NCI-H2227 treated with DMSO at 0.1 percent for 48 hours (cell line): ENCODE measurements around the gene SPEM1.
"Not testable (repeated sequence)": the region's sequence is repeated elsewhere in the genome, so short reads cannot be mapped to it uniquely, and the experiment has no call there.

ENCODE experiments used
- DNase-seq: peaks from one replicate; lab custom pipeline; 2025; lab: John Stamatoyannopoulos, UW

Gene SPEM1

DNA sequence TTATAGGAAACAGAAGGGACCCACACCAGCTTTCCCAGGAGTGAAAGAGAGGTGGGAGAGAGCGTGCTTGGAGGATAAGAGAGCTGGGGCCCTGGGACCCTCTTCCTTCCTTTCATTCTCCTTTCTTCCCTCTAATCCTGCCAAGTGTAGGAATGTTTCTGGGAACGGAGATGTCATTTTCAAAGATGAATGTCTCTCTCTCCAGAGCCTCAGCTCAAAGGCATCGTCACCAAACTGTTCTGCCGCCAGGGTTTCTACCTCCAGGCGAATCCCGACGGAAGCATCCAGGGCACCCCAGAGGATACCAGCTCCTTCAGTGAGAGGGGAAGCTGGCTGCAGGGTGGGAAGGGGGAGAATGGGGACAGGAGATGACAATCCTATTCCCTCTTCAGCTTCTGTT, 21.1 kb downstream of the SPEM1 start:
- DNase-seq = no peak

DNA sequence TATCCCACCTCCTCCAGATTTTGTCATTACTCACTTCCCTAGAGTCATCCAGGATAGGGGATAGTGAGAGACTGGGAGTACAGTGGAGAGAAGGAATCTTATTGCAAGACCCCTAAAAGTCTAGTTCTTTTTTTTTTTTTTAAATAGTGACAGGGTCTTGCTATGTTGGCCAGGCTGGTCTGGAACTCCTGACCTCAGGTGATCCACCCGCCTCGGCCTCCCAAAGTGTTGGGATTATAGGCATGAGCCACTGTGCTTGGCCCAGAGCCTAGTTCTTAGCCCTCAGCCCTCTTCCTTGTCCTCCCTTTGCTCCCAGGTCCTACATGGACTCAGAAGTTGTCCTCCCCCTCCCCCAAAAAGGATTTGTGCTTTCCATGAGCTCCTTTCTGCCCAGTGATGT, 22.0 kb downstream of the SPEM1 start:
- no peak for DNase-seq

DNA sequence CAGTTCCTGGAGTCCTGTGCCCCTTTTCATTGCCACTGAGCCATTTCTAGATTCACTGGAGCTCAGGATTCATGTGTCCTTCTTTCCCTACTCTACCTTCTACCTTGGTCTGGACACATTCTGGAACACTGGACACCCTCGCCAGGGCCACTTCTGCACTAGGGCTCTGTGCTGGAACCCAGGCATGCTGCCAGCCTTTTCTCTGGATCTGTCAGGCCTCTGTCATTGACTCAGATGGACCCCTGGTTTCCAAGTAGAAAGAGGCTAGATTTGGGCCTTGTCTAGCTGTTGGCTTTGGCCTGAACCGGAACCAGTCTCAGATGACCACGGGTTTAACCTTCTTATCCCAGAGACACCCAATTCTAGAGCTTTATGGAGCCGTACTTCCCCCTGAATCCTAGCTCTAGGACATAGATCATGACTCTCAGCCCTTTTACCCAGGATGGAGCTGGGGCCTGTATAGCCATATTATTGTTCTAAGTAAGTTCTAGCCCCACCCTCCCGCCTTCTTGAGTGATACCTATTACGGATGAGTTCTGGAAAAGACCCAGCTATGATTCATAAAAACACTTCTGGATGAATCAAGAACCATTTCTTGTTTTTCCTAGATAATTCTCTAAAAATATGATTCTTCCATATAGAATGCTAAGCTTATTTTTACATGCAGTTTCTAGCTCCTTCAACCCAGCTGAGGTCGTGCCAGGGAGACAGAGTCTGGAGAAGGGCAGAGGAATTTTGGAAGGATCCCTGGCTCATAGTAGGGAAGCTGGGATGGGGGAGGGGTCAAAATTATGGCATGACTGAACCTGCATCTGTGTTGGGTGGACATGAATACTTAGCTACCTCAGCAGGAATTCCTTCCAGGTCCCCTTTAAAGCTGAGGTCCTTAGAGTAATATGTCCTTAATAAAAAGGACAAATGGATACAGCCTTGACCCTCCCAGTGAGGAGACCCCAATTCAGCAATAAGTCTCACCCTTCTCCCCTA, 23.7 kb downstream of the SPEM1 start:
- DNase-seq = no peak

- DNase-seq = peak; percentile 6
These were observed 24.8 kb downstream of the SPEM1 start, which contains the start of gene CHRNB1 for GRCh38 chr17:7444682-7445618. CHRNB1 (plus strand) TSS chr17:7445061; CDS start chr17:7445128, 67 bp downstream.

DNA sequence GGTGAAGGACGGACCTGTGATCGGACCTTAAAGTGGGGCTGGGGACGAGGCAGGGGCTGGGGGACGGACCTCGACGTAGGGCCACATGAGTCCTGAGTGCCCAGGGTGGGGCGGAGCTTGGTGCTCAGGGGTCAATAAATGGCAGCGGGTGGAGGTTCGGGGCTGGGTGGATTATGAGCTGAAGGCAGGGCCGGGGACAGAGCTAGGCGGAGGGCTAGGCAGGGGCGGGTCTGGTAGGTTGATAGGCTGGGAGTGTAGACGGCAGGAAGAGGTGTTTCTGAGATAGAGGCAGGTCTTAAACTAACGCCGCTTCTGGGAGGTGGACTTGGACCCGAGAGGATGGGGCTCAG, 25.5 kb downstream of the SPEM1 start:
- peak; percentile 37 for DNase-seq

DNA sequence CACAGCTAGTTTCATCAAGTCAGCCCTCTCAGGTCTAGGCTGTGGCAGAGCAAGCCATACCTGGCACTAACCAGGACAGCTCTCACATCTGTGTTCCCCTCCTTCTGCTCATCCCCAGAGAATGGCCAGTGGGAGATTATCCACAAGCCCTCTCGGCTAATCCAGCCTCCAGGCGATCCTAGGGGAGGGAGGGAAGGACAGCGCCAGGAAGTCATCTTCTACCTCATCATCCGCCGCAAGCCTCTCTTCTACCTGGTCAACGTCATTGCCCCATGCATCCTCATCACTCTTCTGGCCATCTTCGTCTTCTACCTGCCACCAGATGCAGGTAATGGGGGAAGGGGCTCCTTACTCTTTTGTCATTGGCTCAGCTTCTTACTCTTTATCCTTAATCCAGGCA, 28.3 kb downstream of the SPEM1 start:
- no peak for DNase-seq

DNA sequence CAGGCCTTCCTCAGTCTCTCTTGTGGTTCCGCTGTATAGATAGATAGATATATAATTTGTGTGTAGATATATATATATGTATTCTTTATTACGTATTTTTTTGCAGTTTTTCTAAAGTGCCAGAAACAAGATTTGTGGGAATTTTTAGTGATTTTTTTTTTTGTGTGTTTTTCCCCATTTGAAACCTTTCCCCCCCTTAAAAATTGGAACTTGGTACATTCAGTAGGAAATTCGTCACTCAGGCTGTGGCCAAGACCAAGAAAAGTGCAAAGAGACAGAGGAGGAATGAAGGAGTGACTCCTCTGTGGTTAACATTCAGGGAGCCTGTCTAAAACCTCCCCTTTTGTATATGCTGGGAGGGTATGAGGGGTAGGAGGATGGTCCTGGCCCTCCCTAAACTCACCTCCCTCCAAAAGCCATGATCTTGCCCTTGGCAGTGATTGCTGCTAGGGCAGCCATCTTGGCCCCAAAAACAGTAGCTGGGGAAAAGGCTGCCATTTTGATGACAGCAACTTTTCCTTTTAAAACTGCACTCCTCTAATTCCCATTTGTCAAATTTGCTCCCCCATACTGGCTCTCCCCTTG, 39.9 kb downstream of the SPEM1 start:
- DNase-seq = no peak

DNA sequence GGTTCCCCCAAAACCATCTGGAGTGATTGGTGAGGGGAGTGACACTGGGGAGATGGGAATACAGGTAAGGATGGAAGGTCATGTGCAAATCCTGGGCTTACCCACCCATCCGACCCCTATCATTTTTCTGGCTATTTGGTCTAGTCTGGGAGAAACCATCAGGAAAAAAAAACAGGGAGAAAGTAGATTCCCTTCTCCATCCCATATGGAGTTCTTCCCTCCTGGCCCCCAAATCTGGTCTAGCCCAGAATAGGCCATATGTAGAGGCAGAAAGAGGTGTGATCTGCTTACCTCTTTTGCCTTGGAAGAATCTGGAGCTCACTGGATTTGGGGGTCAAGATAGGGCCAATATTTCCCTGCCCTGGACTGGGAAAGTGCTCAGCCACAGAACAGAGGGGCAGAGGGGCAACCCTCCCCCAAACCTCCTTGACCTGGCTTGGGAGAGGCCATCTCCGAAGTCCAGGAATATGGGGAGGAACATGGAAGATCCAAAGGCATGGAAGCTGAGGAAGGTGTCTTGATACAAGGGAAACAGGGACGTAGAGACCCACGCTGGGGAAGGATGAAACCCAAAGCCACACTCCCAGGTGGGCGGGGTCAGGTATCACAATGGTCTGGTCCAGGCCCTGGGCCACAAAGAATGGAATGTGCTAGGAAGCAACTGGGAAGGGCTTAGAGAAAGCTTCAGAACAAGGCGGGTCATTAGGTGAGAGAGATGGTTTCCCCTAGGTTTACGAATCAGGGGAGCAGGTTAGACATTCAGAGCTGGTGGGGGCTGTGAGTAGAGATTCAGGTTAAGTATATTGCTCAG, 40.9 kb downstream of the SPEM1 start:
- no peak for DNase-seq

GRCh38 chr17:7462474-7463371, 42.6 kb downstream of the SPEM1 start:
- no peak for DNase-seq

DNA sequence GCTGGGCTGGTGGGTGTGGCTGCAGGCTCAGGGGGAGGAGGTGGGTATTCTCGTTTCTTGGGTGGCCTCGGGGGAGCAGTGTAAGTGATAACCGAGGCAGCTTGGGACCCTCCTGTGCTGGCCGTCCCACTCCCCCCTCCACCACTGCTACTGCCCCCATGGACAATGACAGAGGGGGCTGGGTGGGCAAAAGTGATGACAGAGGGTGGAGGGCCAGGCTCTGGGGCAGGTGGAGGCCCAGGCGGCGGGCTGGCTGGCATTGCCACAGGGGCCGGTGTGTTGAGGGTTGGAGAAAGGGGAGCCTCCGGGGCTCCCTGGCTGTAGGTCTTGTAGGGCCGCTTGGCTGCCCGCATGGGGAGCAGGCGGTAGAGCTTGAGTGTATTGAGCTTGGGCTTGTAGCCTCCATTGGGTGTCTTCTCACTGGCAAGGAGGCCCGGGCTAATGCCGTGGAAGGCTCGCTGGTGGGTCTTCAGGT, 43.3 kb downstream of the SPEM1 start:
- DNase-seq = no peak

DNA sequence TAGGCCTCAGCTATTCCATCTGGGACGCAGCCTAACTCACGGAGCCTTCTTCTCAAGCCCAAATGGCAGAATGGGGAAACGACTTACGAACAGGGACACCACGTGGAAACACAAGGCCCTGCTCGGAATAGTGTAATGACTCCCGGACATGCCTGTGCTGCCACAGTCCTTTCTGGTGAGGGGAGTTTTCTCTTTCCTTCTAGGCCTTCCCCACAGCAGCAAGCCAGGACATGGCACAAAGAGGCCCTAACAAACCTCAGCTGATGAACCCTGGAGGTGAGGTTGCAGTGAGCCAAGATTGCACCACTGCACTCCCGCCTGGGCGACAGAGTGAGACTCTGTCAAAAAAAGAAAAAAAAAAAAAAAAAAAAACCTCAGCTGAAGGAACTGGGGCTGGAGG, 44.0 kb downstream of the SPEM1 start:
- no peak for DNase-seq

- no peak for DNase-seq
These were observed 45.6 kb downstream of the SPEM1 start for GRCh38 chr17:7465597-7466275.

DNA sequence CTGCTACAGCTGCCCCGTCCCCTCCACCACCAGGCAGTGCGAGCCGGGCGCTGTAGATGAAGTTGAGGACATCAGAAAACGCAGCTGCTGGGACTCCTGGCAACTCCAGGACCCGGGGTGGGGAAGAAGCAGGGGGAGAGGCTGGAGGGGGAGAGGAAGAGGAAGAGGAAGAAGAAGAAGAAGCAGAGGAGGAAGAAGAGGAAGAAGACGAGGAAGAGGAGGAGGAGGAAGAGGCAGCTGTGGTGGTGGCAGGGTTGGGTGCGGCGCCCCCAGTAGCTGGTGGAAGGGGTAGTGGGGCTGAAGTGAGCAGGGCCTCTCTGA, 46.2 kb downstream of the SPEM1 start:
- no peak for DNase-seq

DNA sequence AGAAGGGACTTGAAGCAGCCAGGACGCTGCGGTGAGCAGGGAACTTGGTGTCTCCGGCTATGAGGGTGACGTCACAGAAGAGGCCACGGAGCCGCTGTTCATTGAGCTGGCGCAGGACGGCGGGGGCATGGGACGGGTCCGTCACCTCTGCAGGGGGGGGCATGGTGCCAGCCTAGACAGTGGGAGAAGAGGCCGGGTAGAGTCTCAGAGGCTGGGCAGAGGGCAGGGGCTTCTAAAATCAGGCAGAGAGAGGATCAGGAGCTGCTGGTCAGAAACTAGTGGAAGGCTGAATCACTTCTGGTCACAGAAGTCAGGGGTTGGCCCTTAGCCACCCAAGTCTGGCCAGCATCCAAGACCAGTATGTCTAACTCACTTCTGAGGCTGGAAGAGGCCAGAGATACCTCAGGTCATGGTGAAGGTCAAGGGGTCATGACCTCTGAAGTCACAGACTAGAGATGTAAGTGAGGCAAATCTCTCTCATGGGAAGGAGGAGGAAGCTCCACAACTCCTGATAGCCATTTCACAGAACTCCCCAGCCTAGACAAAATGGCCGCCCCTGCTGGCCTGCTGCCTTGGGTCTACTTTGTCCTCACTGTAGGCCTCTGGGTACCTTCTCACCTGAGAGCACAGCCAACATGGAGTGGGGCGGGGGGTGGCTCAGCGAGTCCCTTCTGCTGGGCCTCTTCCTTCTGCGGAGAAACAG, 46.7 kb downstream of the SPEM1 start:
- DNase-seq = no peak

DNA sequence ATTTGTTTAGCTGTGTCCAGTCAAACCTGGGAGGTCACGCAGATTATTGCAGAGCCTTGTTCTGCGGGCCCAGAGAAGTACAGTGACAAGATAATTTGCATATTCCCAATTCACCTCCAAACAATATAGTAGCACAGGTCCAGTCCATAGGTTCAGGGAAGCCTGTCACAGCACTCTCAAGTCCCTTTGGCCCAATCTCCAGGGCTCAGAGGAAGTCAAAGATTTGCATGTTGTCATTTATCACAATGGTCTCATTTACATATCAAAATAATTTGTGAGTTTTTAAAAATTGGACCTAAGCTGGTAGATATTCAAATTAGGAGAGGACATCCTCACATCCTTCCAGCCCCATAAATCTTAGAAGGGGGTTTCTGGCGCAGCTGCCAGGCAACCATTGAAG, 47.4 kb downstream of the SPEM1 start:
- no peak for DNase-seq

DNA sequence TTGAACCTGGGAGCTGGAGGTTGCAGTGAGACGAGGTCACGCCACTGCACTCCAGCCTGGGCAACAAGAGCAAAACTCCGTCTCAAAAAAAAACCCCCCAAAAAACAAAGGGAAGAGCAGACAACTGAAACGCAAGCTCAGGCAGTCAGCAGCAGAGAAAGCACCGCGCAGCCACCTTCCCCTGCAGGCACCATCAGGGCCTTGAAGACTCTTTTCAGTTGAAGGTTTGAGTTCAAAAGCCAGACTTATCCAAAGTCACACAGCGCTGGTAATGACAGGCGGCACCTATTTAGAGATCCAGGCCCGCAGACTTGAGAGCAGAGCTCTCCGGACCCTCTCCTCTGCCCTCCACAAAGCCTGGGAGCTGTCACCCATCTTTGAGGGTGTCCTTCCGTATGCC, 48.2 kb downstream of the SPEM1 start:
- DNase-seq = no peak

- no peak for DNase-seq
These were observed 48.8 kb downstream of the SPEM1 start for GRCh38 chr17:7468804-7469389.

DNA sequence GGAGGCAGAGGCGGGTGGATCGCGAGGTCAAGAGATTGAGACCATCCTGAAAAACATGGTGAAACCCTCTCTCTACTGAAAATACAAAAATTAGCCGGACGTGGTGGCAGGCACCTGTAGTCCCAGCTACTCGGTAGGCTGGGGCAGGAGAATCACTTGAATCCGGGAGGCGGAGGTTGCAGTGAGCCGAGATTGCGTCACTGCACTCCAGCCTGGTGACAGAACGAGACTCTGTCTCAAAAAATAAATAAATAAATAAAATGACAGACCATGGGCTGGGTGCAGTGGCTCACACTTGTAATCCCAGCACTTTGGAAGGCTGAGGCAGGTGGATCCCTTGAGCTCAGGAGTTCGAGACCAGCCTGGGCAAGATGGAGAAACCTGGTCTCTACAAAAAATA, 49.7 kb downstream of the SPEM1 start:
- not testable (repeated sequence) for DNase-seq

DNA sequence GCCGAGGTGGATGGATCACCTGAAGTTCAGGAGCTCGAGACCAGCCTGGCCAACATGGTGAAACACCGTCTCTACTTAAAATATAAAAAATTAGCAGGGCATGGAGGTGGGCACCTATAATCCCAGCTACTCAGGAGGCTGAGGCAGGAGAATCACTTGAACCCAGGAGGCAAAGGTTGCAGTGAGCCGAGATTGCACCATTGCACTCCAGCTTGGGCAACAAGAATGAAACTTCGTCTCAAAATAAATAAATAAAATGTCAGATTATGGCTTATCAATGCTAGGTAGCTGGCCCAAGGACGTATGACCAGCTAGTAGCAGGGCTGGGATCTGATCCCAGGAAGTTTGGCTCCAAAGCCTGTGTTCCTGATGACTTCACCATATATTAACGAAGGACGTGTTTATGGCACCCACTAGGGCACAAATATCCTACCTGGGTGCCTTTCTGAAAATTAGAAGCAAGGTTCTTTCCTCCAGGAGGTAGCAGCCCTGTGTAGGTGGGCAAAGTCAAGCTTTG, 50.4 kb downstream of the SPEM1 start:
- DNase-seq = not testable (repeated sequence)
